Nephron progenitor cell (in vitro differentiated cells): ENCODE results near the gene STMND1.
"Not testable (repeated sequence)": the region's sequence is repeated elsewhere in the genome, so short reads cannot be mapped to it uniquely, and the experiment has no call there.

Experiments
- DNase-seq: peaks from one replicate; pipeline ENCODE4 v3.0.0; 2021
- H3K27ac Mint-ChIP-seq: 2 replicates; pipeline ENCODE4 v1.8.0; 2021; ENCODE audit warnings: mild to moderate bottlenecking, moderate library complexity, mixed read lengths
- H3K27me3 Mint-ChIP-seq: 2 replicates; pipeline ENCODE4 v1.8.0; 2021; ENCODE audit warnings: mild to moderate bottlenecking, low read depth, mixed read lengths; ENCODE audit not compliant: poor library complexity
- H3K36me3 Mint-ChIP-seq: 2 replicates; pipeline ENCODE4 v1.8.0; 2021; ENCODE audit warnings: low read depth, mixed read lengths
- H3K4me1 Mint-ChIP-seq: 2 replicates; pipeline ENCODE4 v1.8.0; 2021; ENCODE audit warnings: mixed read lengths
- H3K4me3 Mint-ChIP-seq: 2 replicates; pipeline ENCODE4 v1.8.0; 2021; ENCODE audit warnings: mild to moderate bottlenecking, moderate library complexity, mixed read lengths
- H3K9me3 Mint-ChIP-seq: 2 replicates; pipeline ENCODE4 v1.8.0; 2021; ENCODE audit warnings: mild to moderate bottlenecking, moderate library complexity, mixed read lengths
- TF ChIP-seq, protein P1 (sequence below): fragments of 200-600 bp; sonication (generic); IDR thresholded peaks from 2 replicates; pipeline ENCODE4 v1.5.0; 2021; ENCODE audit warnings: antibody characterized with exemption

STMND1 gene

DNA sequence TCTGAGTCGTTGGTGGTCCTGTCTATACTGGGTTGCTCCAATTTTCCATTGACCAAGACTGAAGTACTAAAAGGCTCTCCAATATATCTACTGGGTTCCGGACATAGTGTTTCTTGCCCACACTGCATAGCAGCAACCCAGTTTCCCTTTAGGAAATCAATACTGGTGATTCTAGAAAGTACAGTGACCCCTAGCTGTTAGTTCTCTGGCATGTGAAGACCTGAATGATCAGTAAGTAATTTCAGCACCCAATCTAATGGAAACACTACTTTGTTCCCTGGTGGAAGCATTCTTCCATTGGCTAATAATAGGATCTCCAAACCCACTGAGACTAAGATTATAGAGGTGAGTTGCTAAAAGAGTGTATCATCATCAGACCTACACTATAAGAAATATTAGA lies 40.8 kb upstream of the STMND1 start:
- H3K36me3 Mint-ChIP-seq: no peaks in the 10 kb centered on the region
- H3K27me3 Mint-ChIP-seq: peaks cover 13% of the 10 kb centered on the region
- H3K9me3 Mint-ChIP-seq: no peaks in the 10 kb centered on the region
- no peak for DNase-seq
- H3K4me1 Mint-ChIP-seq: no peaks in the 10 kb centered on the region
- TF ChIP-seq, protein P1, sequence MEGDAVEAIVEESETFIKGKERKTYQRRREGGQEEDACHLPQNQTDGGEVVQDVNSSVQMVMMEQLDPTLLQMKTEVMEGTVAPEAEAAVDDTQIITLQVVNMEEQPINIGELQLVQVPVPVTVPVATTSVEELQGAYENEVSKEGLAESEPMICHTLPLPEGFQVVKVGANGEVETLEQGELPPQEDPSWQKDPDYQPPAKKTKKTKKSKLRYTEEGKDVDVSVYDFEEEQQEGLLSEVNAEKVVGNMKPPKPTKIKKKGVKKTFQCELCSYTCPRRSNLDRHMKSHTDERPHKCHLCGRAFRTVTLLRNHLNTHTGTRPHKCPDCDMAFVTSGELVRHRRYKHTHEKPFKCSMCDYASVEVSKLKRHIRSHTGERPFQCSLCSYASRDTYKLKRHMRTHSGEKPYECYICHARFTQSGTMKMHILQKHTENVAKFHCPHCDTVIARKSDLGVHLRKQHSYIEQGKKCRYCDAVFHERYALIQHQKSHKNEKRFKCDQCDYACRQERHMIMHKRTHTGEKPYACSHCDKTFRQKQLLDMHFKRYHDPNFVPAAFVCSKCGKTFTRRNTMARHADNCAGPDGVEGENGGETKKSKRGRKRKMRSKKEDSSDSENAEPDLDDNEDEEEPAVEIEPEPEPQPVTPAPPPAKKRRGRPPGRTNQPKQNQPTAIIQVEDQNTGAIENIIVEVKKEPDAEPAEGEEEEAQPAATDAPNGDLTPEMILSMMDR: no peak
- H3K4me3 Mint-ChIP-seq: no peak overlapping the region
- no peak overlapping the region for H3K27ac Mint-ChIP-seq

DNA sequence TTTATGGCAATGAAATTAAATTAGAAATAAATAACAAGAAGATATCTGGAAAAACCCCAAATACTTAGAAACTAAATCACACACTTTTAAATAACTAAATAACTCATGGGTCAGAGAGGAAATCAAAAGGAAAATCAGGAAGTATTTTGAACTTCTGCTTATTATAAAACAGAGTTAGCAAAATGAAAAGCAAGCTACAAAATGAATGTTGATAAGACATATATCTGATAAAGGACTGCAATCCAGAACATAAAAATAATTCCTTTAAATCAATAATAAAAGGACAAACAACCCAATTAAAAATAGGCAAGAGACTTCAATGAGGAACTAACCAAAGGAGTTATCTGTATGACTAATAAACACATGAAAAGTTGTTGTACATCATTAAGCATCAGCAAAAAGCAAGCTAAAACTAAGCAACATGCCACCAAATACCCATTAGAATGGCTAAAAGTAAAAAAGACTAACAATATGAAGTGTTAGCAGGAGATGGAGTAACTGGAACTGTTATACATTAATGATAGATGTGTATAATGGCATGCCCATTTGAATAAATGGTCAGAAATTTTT lies 38.9 kb upstream of the STMND1 start:
- no peaks in the 10 kb centered on the region for H3K36me3 Mint-ChIP-seq
- no peak overlapping the region for H3K27ac Mint-ChIP-seq

DNA sequence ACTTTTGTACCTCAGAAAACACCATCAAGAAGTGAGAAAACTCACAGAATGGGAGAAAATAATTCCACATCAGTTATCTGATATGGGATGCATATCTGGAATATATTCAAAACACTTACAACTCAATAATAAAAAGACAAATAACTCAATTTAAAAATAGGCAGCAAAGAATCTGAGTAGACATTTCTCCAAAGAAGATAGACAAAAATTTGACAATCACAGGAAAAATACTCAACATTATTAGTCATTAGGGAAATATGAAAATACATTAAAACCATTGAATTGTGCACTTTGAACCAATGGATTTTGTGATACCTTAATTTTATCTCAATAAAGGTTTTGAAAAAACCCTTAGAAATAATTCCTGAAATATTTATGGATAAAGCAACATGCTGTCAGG lies 36.9 kb upstream of the STMND1 start:
- Mint-ChIP-seq H3K4me3 (no peak overlapping the region), H3K36me3 (no peaks in the 10 kb centered on the region), H3K27me3 (peaks cover 22% of the 10 kb centered on the region), H3K4me1 (no peaks in the 10 kb centered on the region), H3K9me3 (peaks cover 11% of the 10 kb centered on the region), H3K27ac (no peak overlapping the region)
- TF ChIP-seq, protein P1: no peak
- no peak for DNase-seq

More for the DNA sequence above, 38.9 kb upstream of the STMND1 start:
- TF ChIP-seq, protein P1: no peak
- H3K4me1 Mint-ChIP-seq: no peaks in the 10 kb centered on the region
- no peaks in the 10 kb centered on the region for H3K9me3 Mint-ChIP-seq
- DNase-seq: no peak
- peaks cover 17% of the 10 kb centered on the region for H3K27me3 Mint-ChIP-seq
- no peak overlapping the region for H3K4me3 Mint-ChIP-seq

DNA sequence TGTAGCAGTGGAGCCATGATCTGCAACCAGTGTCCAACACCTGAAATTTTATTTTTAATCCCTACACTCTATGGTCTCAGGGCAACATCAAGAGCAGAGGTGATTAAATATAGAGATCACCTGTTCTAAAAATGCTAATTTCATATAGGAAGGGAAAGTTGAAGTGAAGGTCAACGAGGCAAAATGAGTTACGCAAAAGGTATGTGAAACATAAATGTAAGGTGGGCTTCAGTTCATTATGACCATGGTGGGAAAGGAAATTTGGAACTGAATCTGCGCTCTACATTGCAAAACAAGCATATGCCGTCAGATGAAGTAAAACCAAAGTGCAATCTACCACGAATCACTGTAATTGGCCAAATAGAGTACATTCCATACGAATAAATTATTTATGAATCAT lies 35.2 kb upstream of the STMND1 start:
- no peak for DNase-seq
- Mint-ChIP-seq H3K9me3 (peaks cover 27% of the 10 kb centered on the region), H3K4me3 (no peak overlapping the region), H3K36me3 (no peaks in the 10 kb centered on the region), H3K4me1 (no peaks in the 10 kb centered on the region), H3K27me3 (peaks cover 18% of the 10 kb centered on the region), H3K27ac (no peak overlapping the region)
- TF ChIP-seq, protein P1: no peak

DNA sequence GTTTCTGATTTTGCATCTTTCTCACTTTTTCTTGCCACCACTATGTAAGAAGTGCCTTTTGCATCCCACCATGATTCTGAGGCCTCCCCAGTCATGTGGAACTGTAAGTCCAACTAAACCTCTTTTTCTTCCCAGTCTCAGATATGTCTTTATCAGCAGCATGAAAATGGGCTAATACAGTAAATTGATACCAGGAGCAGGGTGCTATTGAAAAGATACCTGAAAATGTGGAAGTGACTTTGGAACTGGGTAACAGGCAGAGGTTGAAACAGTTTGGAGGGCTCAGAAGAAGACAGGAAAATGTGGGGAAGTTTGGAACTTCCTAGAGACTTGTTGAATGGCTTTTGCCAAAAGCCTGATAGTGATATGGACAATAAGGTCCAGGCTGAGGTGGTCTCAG lies 32.9 kb upstream of the STMND1 start:
- peaks cover 22% of the 10 kb centered on the region for H3K27me3 Mint-ChIP-seq
- H3K4me3 Mint-ChIP-seq, DNase-seq, H3K4me1 Mint-ChIP-seq, H3K36me3 Mint-ChIP-seq, H3K27ac Mint-ChIP-seq: not testable (repeated sequence)
- peaks cover 44% of the 10 kb centered on the region for H3K9me3 Mint-ChIP-seq

DNA sequence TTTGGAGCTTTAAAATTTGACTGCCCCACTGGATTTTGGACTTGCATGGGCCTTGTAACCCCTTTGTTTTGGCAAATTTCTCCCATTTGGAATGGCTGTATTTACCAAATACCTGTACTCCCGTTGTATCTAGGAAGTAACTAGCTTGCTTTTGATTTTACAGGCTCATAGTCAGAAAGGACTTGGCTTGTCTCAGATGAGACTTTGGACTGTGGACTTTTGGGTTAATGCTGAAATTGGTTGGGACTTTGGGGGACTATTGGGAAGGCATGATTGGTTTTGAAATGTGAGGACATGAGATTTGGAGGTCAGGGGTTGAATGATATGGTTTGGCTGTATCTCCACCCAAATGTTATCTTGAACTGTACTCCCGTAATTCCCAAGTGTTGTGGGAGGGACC lies 31.4 kb upstream of the STMND1 start:
- not testable (repeated sequence) for H3K4me3 Mint-ChIP-seq, H3K27ac Mint-ChIP-seq, H3K4me1 Mint-ChIP-seq, DNase-seq, H3K36me3 Mint-ChIP-seq
- H3K9me3 Mint-ChIP-seq: peaks cover 57% of the 10 kb centered on the region
- peaks cover 22% of the 10 kb centered on the region for H3K27me3 Mint-ChIP-seq

DNA sequence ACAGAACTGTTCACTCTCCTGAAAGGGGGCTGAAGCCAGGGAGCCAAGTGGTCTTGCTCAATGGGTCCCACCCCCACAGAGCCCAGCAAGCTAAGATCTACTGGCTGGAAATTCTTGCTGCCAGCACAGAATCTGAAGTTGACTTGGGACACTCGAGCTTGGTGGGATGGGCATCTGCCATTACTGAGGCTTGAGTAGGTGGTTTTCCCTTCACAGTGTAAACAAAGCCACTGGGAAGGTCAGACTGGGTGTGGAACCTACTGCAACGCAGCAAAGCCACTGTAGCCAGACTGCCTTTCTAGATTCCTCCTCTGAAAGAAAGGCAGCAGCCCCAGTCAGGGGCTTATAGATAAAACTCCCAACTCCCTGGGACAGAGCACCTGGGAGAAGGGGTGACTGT lies 28.3 kb upstream of the STMND1 start:
- H3K4me1 Mint-ChIP-seq, DNase-seq, H3K4me3 Mint-ChIP-seq, H3K36me3 Mint-ChIP-seq, H3K27ac Mint-ChIP-seq: not testable (repeated sequence)
- peaks cover 25% of the 10 kb centered on the region for H3K27me3 Mint-ChIP-seq
- H3K9me3 Mint-ChIP-seq: peaks cover 87% of the 10 kb centered on the region
